ENCODE data around the gene RBMS3.
A peak's percentile ranks its signal among the peaks of the same experiment; 100 is the strongest.
"Not testable (repeated sequence)": the region's sequence is repeated elsewhere in the genome, so short reads cannot be mapped to it uniquely, and the experiment has no call there.

RBMS3 gene

DNA sequence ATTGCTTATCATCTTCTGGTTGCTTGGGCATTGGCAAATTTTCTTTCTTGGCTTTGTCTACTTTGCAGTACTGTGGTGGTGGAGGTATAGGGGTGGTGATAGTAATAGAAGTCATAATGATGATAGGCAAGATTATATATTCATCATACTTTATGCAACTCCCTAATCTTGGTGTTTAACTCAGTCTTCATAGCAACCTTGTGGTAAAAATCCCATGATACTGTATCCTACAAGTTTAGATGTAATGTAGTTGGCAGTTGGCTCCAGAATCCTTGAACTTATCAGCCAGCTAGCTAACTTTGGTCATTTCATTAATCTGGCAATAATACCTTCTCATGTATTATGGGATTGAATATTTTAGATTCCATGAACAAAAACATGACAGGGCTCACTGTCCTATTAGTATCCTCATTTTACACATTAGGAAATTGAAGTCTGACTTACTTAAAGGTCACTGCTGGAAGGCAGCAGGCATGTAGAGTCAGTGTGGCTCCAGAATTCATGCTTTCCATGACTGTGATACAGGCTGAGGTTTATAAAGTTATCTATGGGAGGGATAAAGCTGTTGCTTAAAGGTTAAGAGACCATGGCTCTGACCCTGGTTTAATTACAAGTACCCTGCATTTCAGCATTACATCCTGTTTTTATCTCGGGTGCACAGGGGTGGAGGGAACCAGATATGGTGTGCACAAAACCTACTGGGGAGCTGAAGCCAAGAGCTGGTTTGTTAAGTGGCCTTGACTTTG is 33.3 kb downstream of the RBMS3 start:
- DNase-seq, result no peak

DNA sequence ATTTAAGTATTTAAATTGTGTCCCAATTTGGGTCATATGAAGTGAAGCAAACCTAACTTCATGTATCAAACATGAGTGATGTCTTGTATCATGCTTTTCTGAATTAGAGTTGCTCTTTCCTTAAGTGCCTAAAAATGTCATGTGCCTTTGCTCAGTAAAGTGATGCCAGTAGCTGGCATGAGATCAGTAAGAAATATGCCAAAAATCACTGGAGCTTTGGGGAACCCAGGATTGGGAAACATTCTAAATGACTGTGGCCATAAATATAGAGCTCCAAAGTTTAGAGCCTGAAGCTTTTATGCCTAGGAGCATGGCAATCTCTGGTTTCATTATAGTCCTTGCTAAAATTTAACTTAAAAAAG is 33.8 kb downstream of the RBMS3 start:
- DNase-seq, result no peak

- no peak for DNase-seq
Measured at GRCh38 chr3:29317659-29318173, 36.8 kb downstream of the RBMS3 start.

GRCh38 chr3:29318251-29318650 is 37.4 kb downstream of the RBMS3 start:
- no peak for DNase-seq

DNA sequence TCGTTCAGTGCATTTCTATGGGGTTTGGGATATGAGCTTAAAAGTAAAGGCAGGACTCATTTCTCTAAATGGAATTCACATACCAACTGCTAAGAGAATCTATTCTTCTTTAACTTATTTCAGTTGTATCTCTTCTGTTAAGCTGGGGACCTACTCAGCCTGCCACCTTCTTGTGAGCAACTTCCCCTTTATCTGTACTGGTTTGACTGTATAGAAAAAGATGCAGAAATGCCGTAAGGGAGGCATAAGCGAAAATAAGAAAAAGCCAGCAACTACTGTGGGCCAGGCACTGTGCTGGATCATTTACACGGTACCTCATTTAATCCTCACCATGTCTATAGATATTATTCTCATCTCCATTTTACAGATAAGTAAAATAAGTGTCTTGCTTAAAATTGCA is 38.4 kb downstream of the RBMS3 start:
- peak; percentile 2 for DNase-seq

DNA sequence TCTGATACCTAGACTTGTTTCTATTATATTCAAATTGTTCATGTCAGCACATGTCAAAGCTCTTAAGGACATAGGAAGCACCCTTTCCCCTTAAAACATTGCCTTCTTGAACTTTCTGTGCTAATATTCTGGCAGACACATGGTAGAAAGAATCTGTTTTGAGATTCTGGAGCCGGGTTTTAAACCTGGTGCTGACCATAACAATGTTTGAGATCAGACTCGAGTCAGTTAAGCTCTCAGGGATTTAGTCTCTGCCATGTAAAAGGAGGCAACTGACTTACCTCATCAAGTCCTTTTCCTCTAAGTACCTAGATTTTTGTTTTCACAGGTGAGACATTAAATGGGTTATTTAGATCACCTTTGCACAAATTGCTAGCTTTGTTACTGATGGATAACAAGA is 38.9 kb downstream of the RBMS3 start:
- no peak for DNase-seq

GRCh38 chr3:29322586-29322985 is 41.7 kb downstream of the RBMS3 start:
- DNase-seq, result no peak

DNA sequence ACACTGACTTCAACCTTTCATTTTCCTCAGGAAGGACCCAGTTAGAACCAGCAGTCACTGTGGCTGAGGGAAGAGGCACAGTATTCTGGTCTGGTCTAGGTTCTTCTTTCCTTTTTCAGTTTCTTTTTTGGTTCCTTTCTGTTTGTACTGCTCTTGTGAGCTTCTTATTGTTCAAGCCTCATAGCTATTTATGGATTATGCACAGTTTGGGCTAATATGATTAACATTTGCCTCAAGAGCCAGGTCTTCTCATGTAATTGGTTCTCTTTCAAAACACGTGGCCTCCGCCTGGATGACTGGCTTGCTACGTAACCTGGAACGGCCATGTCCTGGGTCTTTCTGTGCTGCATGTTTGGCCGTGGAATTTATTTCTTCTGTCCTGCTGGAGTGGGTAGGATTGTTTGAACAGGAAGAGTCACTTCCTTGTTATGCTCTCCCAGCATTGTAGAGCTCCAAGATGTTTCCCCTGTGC is 43.3 kb downstream of the RBMS3 start:
- no peak for DNase-seq

DNA sequence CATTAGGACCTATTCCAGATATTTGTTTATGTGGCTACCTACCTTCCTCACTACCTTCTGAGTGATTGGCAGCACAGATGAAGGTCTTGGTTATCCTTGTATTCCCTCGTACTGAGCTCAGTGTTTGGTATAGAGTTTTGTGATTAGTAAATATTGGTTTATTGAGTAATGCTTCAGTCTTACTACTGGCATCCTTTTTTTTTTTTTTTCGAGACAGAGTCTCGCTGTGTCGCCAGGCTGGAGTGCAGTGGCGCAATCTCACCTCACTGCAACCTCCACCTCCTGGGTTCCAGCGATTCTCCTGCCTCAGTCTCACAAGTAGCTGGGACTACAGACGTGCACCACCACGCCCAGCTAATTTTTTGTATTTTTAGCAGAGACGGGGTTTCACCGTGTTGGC is 45.7 kb downstream of the RBMS3 start:
- not testable (repeated sequence) for DNase-seq

DNA sequence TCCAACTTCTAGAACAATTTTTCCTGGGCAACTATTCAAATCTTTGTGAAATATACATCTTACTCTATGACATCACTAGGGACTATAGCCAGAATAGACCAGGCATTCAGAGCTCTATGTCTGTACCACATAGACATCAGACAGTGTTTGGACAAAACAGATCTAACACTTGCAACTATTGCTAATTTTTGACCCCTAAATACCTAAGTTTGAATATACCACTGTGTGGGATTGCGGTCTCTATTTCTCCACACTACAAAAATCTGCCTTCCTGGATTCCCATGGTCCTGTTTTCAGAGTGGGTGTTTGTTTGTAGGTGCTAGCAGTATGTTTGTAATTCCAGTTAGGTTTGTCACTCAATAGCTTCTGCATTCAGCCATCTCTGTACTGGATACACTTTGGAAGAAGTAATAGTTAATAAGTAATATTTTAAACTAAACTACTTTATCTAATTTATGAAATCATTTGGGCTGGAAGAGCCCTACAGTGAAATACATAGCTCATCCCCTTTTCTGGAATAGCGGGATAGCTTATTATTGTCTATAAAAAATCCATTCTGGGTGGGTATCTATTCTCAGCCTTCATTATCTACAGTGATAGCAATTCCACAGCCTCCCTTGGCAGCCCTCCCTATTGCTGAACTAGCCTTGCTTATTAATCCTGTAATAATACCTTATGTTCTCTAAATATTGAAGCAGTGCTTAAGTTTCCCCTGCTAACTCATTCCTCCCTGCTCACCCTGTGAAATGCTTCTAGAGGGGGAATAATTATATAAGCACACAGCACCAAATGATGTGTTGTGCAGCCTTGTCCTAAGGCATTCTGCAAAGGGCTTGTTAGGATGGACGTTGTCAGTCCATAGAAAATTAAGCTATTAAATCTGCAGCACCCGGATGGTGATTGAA is 49.4 kb downstream of the RBMS3 start:
- no peak for DNase-seq

GRCh38 chr3:29331035-29331434 is 50.2 kb downstream of the RBMS3 start:
- DNase-seq, result no peak

- DNase-seq, result no peak
Measured at GRCh38 chr3:29331456-29332194, 50.8 kb downstream of the RBMS3 start.

DNA sequence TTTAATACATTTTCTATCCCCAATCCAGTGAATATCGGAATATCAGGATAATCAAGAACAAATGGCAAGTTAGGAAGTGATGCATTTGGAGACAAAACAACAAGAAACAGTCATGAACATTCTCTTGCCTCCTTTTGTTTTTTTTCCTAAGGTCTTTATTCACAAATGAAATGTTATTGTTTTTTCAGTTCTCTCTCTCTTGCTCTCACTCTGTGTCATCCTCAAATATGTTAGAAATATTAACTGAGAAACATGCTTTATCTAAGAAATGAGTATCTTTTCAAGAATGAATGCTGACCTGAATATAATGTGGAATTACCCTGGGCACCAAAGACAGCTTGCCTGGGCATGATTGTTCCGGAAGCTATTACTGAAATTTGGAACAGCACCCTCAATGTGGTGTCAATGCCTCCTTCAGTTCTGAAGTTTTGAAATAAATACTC is 51.3 kb downstream of the RBMS3 start:
- DNase-seq, result no peak

- no peak for DNase-seq
Measured at GRCh38 chr3:29333576-29333975, 52.7 kb downstream of the RBMS3 start.

GRCh38 chr3:29334706-29335105 is 53.8 kb downstream of the RBMS3 start:
- no peak for DNase-seq

GRCh38 chr3:29335438-29335837 is 54.6 kb downstream of the RBMS3 start:
- DNase-seq, result peak; percentile 49

DNA sequence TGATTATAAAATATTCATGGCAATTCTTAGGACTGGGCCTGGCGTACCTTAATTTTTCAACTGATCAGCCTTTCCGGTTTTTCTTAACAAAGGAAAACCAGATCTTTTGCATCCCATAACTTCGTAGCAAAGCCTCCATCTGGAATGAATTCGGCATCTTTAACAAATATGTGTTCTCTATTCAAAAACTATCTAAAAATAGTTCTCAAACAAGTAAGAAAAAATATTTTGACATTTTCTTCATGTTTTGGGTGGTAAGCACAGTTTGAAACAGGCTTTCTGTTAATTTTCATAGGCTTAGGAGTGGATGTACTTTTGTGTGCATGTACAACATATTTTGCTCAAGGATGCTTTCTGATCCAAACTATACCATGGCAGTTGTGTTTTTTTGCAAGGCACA is 55.1 kb downstream of the RBMS3 start:
- DNase-seq, result no peak

DNA sequence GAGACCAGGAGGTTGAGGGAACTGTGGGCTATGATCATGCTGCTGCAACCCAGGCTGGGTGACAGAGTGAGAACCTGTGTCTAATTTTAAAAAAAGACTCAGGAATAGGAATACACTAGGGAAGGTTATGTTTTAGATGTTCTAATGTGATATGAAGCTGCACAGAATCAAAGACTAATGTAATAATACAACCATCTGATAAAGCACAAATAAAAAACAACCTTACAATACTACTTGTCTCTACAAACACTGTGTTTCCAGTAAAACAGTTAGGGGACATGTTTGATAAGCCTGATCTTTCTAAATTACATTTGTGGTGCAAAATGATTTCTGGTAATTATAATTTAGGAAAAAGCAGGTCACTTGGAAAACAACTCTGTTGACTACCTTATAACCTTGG is 56.7 kb downstream of the RBMS3 start:
- DNase-seq, result no peak

DNA sequence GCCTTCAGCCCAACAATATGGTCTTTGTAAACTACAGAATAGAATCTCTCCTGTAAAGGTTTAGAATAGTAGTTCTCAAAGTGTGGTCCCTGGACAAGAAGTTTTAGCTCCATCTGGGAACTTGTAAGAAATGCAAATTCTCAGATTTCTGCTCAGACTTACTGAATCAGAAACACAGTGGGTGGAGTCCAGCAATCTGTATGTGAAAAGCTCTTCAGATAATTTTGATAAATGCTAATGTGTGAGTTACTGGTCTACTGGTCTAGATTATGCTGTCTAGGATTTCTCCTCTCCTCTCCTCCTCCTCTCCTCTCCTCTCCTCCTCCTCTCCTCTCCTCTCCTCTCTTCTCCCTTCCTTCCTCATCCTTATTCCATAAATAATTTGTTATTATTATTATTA is 57.5 kb downstream of the RBMS3 start:
- no peak for DNase-seq

DNA sequence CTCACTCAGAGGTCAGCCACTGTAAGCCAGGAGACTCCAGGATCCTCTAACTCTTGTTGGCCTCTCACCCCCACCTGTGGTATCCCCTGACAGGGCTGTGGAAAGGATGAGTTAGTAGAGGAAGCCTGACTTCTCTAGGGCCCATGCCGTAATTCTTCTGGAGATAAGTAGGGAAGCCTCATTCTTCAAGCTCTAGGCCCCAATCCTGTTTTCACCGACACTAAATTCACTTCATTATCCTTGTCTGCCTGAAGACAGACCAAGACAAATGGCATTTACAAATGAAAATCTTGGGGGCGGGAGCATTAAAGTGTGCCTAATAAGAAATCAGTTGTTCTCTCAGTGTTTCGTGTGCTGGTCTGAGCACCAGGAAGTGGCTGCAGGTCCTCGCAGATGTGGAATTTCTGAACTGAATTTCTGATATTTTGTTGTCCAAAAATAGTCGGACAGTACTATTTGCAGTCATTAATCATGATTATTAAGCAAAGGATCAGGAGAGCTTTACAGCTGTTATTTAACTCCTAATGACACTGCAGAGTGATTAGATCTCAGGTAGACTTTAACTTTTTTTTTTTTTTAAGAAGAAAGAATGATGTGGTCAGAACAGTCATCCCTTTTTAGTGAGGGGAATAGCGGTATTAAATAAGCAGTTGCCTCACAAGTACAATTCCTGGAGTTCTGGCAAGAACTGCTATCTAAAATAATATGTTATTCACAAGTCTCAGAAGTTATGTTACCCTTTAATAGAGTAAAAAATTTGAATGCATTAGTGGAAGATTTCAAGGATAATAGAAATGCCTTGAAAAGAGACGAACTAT is 58.4 kb downstream of the RBMS3 start:
- DNase-seq, result no peak

DNA sequence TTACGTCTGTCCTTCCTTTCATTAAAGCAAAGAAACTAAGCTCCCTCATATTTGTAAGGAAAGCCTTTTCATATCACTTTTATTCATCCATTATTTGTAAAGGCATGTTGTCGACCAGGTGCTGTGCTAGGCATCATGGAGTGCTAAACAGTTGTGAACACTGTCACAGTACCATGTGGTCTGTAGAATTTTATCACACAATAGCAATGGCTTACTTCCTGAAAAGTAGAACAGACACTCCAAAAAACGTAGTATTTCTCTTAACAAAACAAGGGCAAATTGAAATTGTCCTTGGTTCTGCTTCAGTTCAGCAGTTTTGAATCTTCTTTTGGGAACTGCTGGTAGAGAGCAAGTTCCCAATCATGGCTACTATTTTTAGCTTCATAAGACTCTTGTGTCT is 63.3 kb downstream of the RBMS3 start:
- DNase-seq, result no peak

DNA sequence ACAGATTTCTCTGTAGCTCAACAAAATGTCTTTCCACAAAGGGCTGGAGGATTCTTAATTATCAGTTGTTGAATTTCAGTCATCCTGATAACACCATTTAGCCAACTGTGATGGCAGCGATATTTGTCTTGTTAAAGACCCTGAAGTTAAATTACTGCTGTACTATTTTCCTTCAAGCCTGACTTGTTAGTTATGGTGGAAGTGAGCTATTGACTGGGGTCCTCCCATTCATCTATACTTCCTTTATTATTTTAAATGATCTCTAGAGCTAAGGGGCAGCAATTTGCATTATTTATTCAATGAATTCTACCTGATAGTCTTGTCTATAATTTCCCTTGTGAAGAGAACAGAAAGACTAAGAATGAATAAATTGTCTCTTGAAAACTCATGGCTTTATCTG is 64.1 kb downstream of the RBMS3 start:
- no peak for DNase-seq

Measured in hematopoietic multipotent progenitor cell treated with erythropoietin and hydrocortisone succinate and interleukin-3 and kit ligand, for 4 days (in vitro differentiated cells).